CD4-positive, CD25-positive, alpha-beta regulatory T cell (primary cell): ENCODE data around the gene KPNB1. TPM values are rescaled to one million over a fixed set of nuclear protein-coding genes. Genes with fewer than 3 reads are reported as not detected.

Experiments used
- ATAC-seq, 2 donors: fragments of 150-1000 bp; cut with Tn5 transposase; one replicate each; pipeline ENCODE4 v1.10.0; 2021; ENCODE audit warnings: low read depth in 2 of 2, moderate number of reproducible peaks in 2 of 2, moderate library complexity in 1 of 2
- DNase-seq, 3 donors: peaks; one replicate each; pipeline versions ENCODE4 v3.0.0 to v3.0.0-alpha.2; 2012 to 2022; ENCODE audit warnings: mixed read lengths in 1 of 3
- H3K27ac ChIP-seq: one replicate; pipeline ENCODE4 v1.7.0; 2013; ENCODE audit warnings: mild to moderate bottlenecking, low read length; ENCODE audit not compliant: insufficient read depth, poor library complexity, severe bottlenecking
- H3K27me3 ChIP-seq: one replicate; pipeline ENCODE4 v1.7.0; 2013; ENCODE audit warnings: low read length; ENCODE audit not compliant: control insufficient read depth, insufficient read depth
- H3K36me3 ChIP-seq: one replicate; pipeline ENCODE4 v1.7.0; 2013; ENCODE audit warnings: mild to moderate bottlenecking, low read length, moderate library complexity; ENCODE audit not compliant: control insufficient read depth, insufficient read depth
- H3K4me1 ChIP-seq: 2 replicates; pipeline ENCODE4 v1.7.0; 2013; ENCODE audit warnings: mild to moderate bottlenecking, low read length; ENCODE audit not compliant: insufficient read depth, control insufficient read depth, poor library complexity, severe bottlenecking
- H3K4me3 ChIP-seq: one replicate; pipeline ENCODE4 v1.7.0; 2013; ENCODE audit warnings: low read depth, mild to moderate bottlenecking, low read length, moderate library complexity
- H3K9me3 ChIP-seq, 2 experiments: 1 replicate in 1 of 2; 2 replicates in 1 of 2; pipeline ENCODE4 v1.7.0; 2013; ENCODE audit warnings: low read length in 2 of 2, mild to moderate bottlenecking in 1 of 2, moderate library complexity in 1 of 2; ENCODE audit not compliant: control insufficient read depth in 2 of 2
- H3K27ac Mint-ChIP-seq, 3 donors: one replicate each; pipeline ENCODE4 v1.8.0; 2020 to 2022; ENCODE audit warnings: mild to moderate bottlenecking in 3 of 3, mixed read lengths in 3 of 3, moderate library complexity in 2 of 3
- H3K27me3 Mint-ChIP-seq: one replicate; pipeline ENCODE4 v1.8.0; 2022; ENCODE audit warnings: mild to moderate bottlenecking, mixed read lengths
- H3K36me3 Mint-ChIP-seq: one replicate; pipeline ENCODE4 v1.8.0; 2020; ENCODE audit warnings: mixed read lengths
- H3K4me1 Mint-ChIP-seq, 4 donors: one replicate each; pipeline ENCODE4 v1.8.0; 2020 to 2022; ENCODE audit warnings: mixed read lengths in 4 of 4, mild to moderate bottlenecking in 1 of 4
- H3K4me3 Mint-ChIP-seq, 4 donors: one replicate each; pipeline ENCODE4 v1.8.0; 2020 to 2022; ENCODE audit warnings: mild to moderate bottlenecking in 4 of 4, mixed read lengths in 4 of 4, moderate library complexity in 3 of 4
- H3K9me3 Mint-ChIP-seq, 7 donors: one replicate each; pipeline ENCODE4 v1.8.0; 2020 to 2022; ENCODE audit warnings: mixed read lengths in 7 of 7, mild to moderate bottlenecking in 3 of 7, moderate library complexity in 2 of 7
- polyA plus RNA-seq, 4 donors: library from polyadenylated mRNA; unstranded; fragments of 300-500 nt; fragmentation: Illumina TruSeq; gene quantifications; one replicate each; pipeline ENCODE4 v1.2.3, GENCODE V29; 2021
- total RNA-seq: library from RNA; stranded (reverse); gene quantifications from one replicate; pipeline ENCODE4 v1.2.3, GENCODE V29; 2022

Gene KPNB1
- total and polyA plus RNA-seq, 5 donors from 2014 or later, result 20.4 to 242 (median 24.7) TPM

GRCh38 chr17:47725446-47726111 is 75.9 kb downstream of the KPNB1 start:
- H3K27me3 Mint-ChIP-seq, result peaks cover 22% of the 10 kb centered on the region
- no peaks in the 10 kb centered on the region for H3K9me3 ChIP-seq
- no peak overlapping the region for H3K27ac Mint-ChIP-seq
- H3K36me3 ChIP-seq, result no peaks in the 10 kb centered on the region
- H3K9me3 Mint-ChIP-seq, result no peaks in the 10 kb centered on the region
- no peak overlapping the region for H3K4me3 Mint-ChIP-seq
- no peaks in the 10 kb centered on the region for H3K27me3 ChIP-seq
- H3K4me1 ChIP-seq, result peaks cover 18% of the 10 kb centered on the region
- no peak overlapping the region for H3K4me3 ChIP-seq
- ATAC-seq, result no peak
- no peak overlapping the region for H3K27ac ChIP-seq
- no peaks in the 10 kb centered on the region for H3K36me3 Mint-ChIP-seq
- peaks cover 0 to 30% (median 14%) of the 10 kb centered on the region in 4 donors for H3K4me1 Mint-ChIP-seq
- DNase-seq, result no peak

- ATAC-seq (no peak), DNase-seq (peak in 1 of 3 donors; percentile 41)
- Histone ChIP-seq H3K4me3 (no peak overlapping the region), H3K27ac (no peak overlapping the region), H3K27me3 (peaks cover 2% of the 10 kb centered on the region), H3K36me3 (no peaks in the 10 kb centered on the region), H3K4me1 (peaks cover 3% of the 10 kb centered on the region), H3K9me3 (no peaks in the 10 kb centered on the region)
- Mint-ChIP-seq H3K27me3 (peaks cover 11% of the 10 kb centered on the region), H3K4me3 (no peak overlapping the region), H3K9me3 (no peaks in the 10 kb centered on the region), H3K36me3 (no peaks in the 10 kb centered on the region), H3K4me1 (peaks cover 0 to 20% (median 4%) of the 10 kb centered on the region in 4 donors), H3K27ac (peak overlapping the region in 1 of 3 donors; percentile 62)
Measured at GRCh38 chr17:47726796-47727703, 77.3 kb downstream of the KPNB1 start.

DNA sequence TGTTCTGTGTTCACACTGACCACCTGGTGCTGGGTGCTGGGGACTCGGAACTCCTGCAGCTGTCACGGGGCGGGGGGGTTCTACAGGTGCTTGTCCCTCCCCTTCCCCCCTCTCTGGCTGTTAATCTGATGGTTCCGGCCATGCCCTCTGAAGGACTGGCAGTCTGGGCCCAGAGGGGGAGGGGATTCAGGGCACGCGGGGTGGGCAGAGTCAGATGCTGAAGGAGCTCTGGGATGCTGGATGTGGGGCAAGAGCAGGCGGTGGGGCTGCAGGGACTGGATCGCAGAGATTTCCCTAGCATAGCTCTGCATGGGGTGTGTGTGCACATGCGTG is 78.0 kb downstream of the KPNB1 start:
- peaks cover 2% of the 10 kb centered on the region for H3K27me3 ChIP-seq
- DNase-seq (no peak), ATAC-seq (no peak)
- Mint-ChIP-seq H3K9me3 (no peaks in the 10 kb centered on the region), H3K27ac (no peak overlapping the region), H3K36me3 (no peaks in the 10 kb centered on the region), H3K4me3 (no peak overlapping the region), H3K27me3 (peaks cover 10% of the 10 kb centered on the region), H3K4me1 (peaks cover 0 to 25% (median 2%) of the 10 kb centered on the region in 4 donors)
- no peaks in the 10 kb centered on the region for H3K36me3 ChIP-seq
- H3K4me1 ChIP-seq, result peaks cover 2% of the 10 kb centered on the region
- H3K9me3 ChIP-seq, result no peaks in the 10 kb centered on the region
- no peak overlapping the region for H3K4me3 ChIP-seq
- no peak overlapping the region for H3K27ac ChIP-seq

DNA sequence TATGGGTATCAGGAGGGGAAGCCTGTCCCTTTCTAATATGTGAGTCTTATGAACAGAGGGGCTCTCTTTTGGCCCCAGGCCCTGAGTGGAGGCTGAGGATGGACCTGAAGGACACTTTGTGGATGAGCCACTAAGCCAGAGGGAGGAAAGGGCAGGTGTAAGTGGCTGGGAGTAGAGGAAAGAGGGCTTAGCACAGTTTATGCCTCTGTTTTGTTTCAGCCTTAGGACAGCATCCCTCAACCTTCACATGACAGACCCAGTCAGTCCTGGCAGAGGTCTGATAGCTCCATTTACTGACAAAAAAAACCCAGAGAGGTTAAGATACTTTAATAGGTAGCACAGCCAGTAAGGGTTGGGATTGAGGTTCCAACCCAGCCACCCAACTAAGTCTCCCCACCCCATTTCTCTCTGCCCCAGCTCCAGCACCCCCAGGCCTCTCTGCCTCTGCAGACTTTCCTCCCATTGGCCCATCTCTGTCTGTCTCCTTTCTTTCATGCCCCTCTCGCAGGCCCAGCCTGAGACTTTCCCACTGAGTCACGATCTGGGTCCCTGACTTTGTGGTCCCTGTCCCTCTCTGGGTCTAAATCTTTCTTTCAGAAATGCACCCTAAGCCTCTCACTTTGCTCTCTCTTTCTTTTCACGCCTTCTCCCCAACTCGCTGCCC is 78.6 kb downstream of the KPNB1 start:
- Histone ChIP-seq H3K4me1 (peaks cover 6% of the 10 kb centered on the region), H3K27me3 (peaks cover 2% of the 10 kb centered on the region), H3K4me3 (no peak overlapping the region), H3K36me3 (no peaks in the 10 kb centered on the region), H3K27ac (no peak overlapping the region), H3K9me3 (no peaks in the 10 kb centered on the region)
- ATAC-seq (no peak), DNase-seq (no peak)
- no peak overlapping the region for H3K27ac Mint-ChIP-seq
- H3K9me3 Mint-ChIP-seq, result no peaks in the 10 kb centered on the region
- H3K36me3 Mint-ChIP-seq, result no peaks in the 10 kb centered on the region
- H3K4me3 Mint-ChIP-seq, result no peak overlapping the region
- peaks cover 0 to 29% (median 0%) of the 10 kb centered on the region in 4 donors for H3K4me1 Mint-ChIP-seq
- H3K27me3 Mint-ChIP-seq, result peaks cover 6% of the 10 kb centered on the region

- H3K4me3 ChIP-seq, result no peak overlapping the region
- no peaks in the 10 kb centered on the region for H3K36me3 ChIP-seq
- DNase-seq, result no peak
- peaks cover 2% of the 10 kb centered on the region for H3K27me3 ChIP-seq
- peak overlapping the region in 1 of 4 donors; percentile 21 for H3K4me3 Mint-ChIP-seq
- peaks cover 12% of the 10 kb centered on the region for H3K4me1 ChIP-seq
- H3K9me3 Mint-ChIP-seq, result no peaks in the 10 kb centered on the region
- no peak overlapping the region for H3K27ac ChIP-seq
- no peaks in the 10 kb centered on the region for H3K9me3 ChIP-seq
- H3K27ac Mint-ChIP-seq, result no peak overlapping the region
- ATAC-seq, result no peak
- H3K36me3 Mint-ChIP-seq, result no peaks in the 10 kb centered on the region
- H3K4me1 Mint-ChIP-seq, result peaks cover 0 to 33% (median 0%) of the 10 kb centered on the region in 4 donors
- peaks cover 6% of the 10 kb centered on the region for H3K27me3 Mint-ChIP-seq
Measured at GRCh38 chr17:47729476-47729875, 79.8 kb downstream of the KPNB1 start.

- no peak for ATAC-seq
- Histone ChIP-seq H3K4me3 (no peak overlapping the region), H3K9me3 (no peaks in the 10 kb centered on the region), H3K27ac (no peak overlapping the region), H3K4me1 (peaks cover 23% of the 10 kb centered on the region), H3K36me3 (no peaks in the 10 kb centered on the region), H3K27me3 (peaks cover 2% of the 10 kb centered on the region)
- peaks cover 10% of the 10 kb centered on the region for H3K27me3 Mint-ChIP-seq
- H3K4me3 Mint-ChIP-seq, result no peak overlapping the region
- H3K36me3 Mint-ChIP-seq, result no peaks in the 10 kb centered on the region
- H3K27ac Mint-ChIP-seq, result peak overlapping the region in 1 of 3 donors; percentile 79
- H3K9me3 Mint-ChIP-seq, result no peaks in the 10 kb centered on the region
- DNase-seq, result no peak
- peaks cover 0 to 41% (median under 1%) of the 10 kb centered on the region in 4 donors for H3K4me1 Mint-ChIP-seq
Measured at GRCh38 chr17:47730681-47731080, 81.0 kb downstream of the KPNB1 start.

- H3K4me3 Mint-ChIP-seq, result peak overlapping the region in 1 of 4 donors; percentile 90
- H3K27me3 Mint-ChIP-seq, result peaks cover 10% of the 10 kb centered on the region
- Histone ChIP-seq H3K9me3 (no peaks in the 10 kb centered on the region), H3K27me3 (peaks cover 2% of the 10 kb centered on the region), H3K4me3 (no peak overlapping the region), H3K27ac (no peak overlapping the region), H3K4me1 (peaks cover 27% of the 10 kb centered on the region), H3K36me3 (no peaks in the 10 kb centered on the region)
- ATAC-seq (no peak), DNase-seq (no peak)
- H3K9me3 Mint-ChIP-seq, result no peaks in the 10 kb centered on the region
- peaks cover 2 to 45% (median 5%) of the 10 kb centered on the region in 4 donors for H3K4me1 Mint-ChIP-seq
- H3K36me3 Mint-ChIP-seq, result no peaks in the 10 kb centered on the region
- H3K27ac Mint-ChIP-seq, result no peak overlapping the region
Measured at GRCh38 chr17:47731396-47731795, 81.7 kb downstream of the KPNB1 start.
